HepG2 (cell line): ENCODE data around the gene MYH9. TPM values are rescaled to one million over a fixed set of nuclear protein-coding genes. Genes with fewer than 3 reads are reported as not detected.

Experiments
- EED ChIP-seq: sonication (generic); formaldehyde crosslinking; IDR thresholded peaks from 2 replicates; pipeline ENCODE4 v1.5.0; 2020; ENCODE audit warnings: mild to moderate bottlenecking, missing genetic modification reagents
- FOXO1 ChIP-seq: sonication (generic); formaldehyde crosslinking; IDR thresholded peaks from 2 replicates; pipeline ENCODE4 v1.4.0; 2020; ENCODE audit warnings: missing genetic modification reagents
- HDAC1 ChIP-seq: sonication (generic); formaldehyde crosslinking; IDR thresholded peaks from 2 replicates; pipeline ENCODE4 v1.5.1; 2020; ENCODE audit warnings: mild to moderate bottlenecking, missing genetic modification reagents
- HES4 ChIP-seq: sonication (generic); formaldehyde crosslinking; IDR thresholded peaks from 2 replicates; pipeline ENCODE4 v1.9.0; 2021; ENCODE audit warnings: mild to moderate bottlenecking, missing genetic modification reagents, borderline replicate concordance
- HIVEP1 ChIP-seq: sonication (generic); formaldehyde crosslinking; IDR thresholded peaks from 2 replicates; pipeline ENCODE4 v1.4.0; 2020; ENCODE audit warnings: mild to moderate bottlenecking, missing genetic modification reagents
- HMG20A ChIP-seq: IDR thresholded peaks from 2 replicates; pipeline ENCODE4 v1.6.1; 2016; ENCODE audit warnings: borderline replicate concordance
- JUN ChIP-seq: sonication (generic); formaldehyde crosslinking; IDR thresholded peaks from 2 replicates; pipeline ENCODE4 v1.4.0; 2020; ENCODE audit warnings: mild to moderate bottlenecking, missing genetic modification reagents
- KAT7 ChIP-seq: IDR thresholded peaks from 2 replicates; pipeline ENCODE4 v1.6.1; 2018; ENCODE audit warnings: borderline replicate concordance, missing compliant biosample characterization
- RFX3 ChIP-seq: IDR thresholded peaks from 2 replicates; pipeline ENCODE4 v1.6.1; 2016; ENCODE audit warnings: missing biosample characterization, missing genetic modification reagents
- RFXAP ChIP-seq: sonication (generic); formaldehyde crosslinking; IDR thresholded peaks from 2 replicates; pipeline ENCODE4 v1.4.0; 2020; ENCODE audit warnings: missing genetic modification reagents, borderline replicate concordance
- SMAD1 ChIP-seq: sonication (generic); formaldehyde crosslinking; IDR thresholded peaks from 2 replicates; pipeline ENCODE4 v1.4.0; 2020; ENCODE audit warnings: missing genetic modification reagents, low read depth, mild to moderate bottlenecking, borderline replicate concordance
- SRY ChIP-seq: sonication (generic); formaldehyde crosslinking; IDR thresholded peaks from 2 replicates; pipeline ENCODE4 v1.8.0; 2022; ENCODE audit warnings: mild to moderate bottlenecking, missing genetic modification reagents
- ZNF101 ChIP-seq: sonication (generic); formaldehyde crosslinking; IDR thresholded peaks from 2 replicates; pipeline ENCODE4 v1.4.0; 2020; ENCODE audit warnings: mild to moderate bottlenecking, low read depth, missing genetic modification reagents, borderline replicate concordance
- ZNF263 ChIP-seq: sonication (generic); formaldehyde crosslinking; IDR thresholded peaks from 2 replicates; pipeline ENCODE4 v1.4.0; 2020; ENCODE audit warnings: missing genetic modification reagents
- ZNF549 ChIP-seq: sonication (generic); formaldehyde crosslinking; IDR thresholded peaks from 2 replicates; pipeline ENCODE4 v1.5.0; 2020; ENCODE audit warnings: missing genetic modification reagents
- ZNF713 ChIP-seq: sonication (generic); formaldehyde crosslinking; IDR thresholded peaks from 2 replicates; pipeline ENCODE4 v1.4.0; 2020; ENCODE audit warnings: mild to moderate bottlenecking, missing genetic modification reagents
- ZNF720 ChIP-seq: sonication (generic); formaldehyde crosslinking; IDR thresholded peaks from 2 replicates; pipeline ENCODE4 v1.4.0; 2020; ENCODE audit warnings: missing genetic modification reagents
- ZNF761 ChIP-seq: sonication (generic); formaldehyde crosslinking; conservative IDR thresholded peaks from 2 replicates; pipeline ENCODE4 v1.4.0; 2020; ENCODE audit warnings: mild to moderate bottlenecking, missing genetic modification reagents
- ZNF773 ChIP-seq: sonication (generic); formaldehyde crosslinking; IDR thresholded peaks from 2 replicates; pipeline ENCODE4 v1.4.0; 2020; ENCODE audit warnings: missing genetic modification reagents, borderline replicate concordance
- ZNF790 ChIP-seq: sonication (generic); formaldehyde crosslinking; IDR thresholded peaks from 2 replicates; pipeline ENCODE4 v1.8.0; 2022; ENCODE audit warnings: missing genetic modification reagents, mild to moderate bottlenecking, borderline replicate concordance
- polyA plus RNA-seq, 8 experiments: library from polyadenylated mRNA; depleted of rRNA in 3 of 8; stranded (reverse) in 7 of 8; unstranded in 1 of 8; fragments of >200 nt; fragmentation: Illumina TruSeq in 4 of 8; extraction: Trizol in 4 of 8; gene quantifications; 2 replicates each; pipeline versions ENCODE4 v1.2.1 to v1.2.3, GENCODE V29; 2011 to 2016; ENCODE audit warnings: low read depth in 4 of 8, missing spikeins in 1 of 8, mixed read lengths in 1 of 8; ENCODE audit not compliant: insufficient read depth in 1 of 8
- total RNA-seq, 5 experiments: library from RNA; depleted of rRNA; stranded (reverse); fragments of >200 nt; fragmentation: Illumina TruSeq; extraction: Trizol; gene quantifications; 2 replicates each; pipeline ENCODE4 v1.2.3, GENCODE V29; 2016; ENCODE audit warnings: low read depth in 1 of 5
- TF ChIP-seq, protein P1 (sequence below), 2 experiments: sonication (generic) in 1 of 2; formaldehyde crosslinking in 1 of 2; IDR thresholded peaks; 2 replicates each; pipeline versions ENCODE4 v1.6.1 to v1.9.0; 2014 to 2022; ENCODE audit warnings: antibody characterized with exemption in 1 of 2, borderline replicate concordance in 1 of 2, inconsistent platforms in 1 of 2, low read depth in 1 of 2, missing genetic modification reagents in 1 of 2
- TF ChIP-seq, protein P2 (sequence below): IDR thresholded peaks from 2 replicates; pipeline ENCODE4 v1.6.1; 2016
- TF ChIP-seq, protein P3 (sequence below): sonication (generic); formaldehyde crosslinking; IDR thresholded peaks from 2 replicates; pipeline ENCODE4 v1.5.0; 2020; ENCODE audit warnings: missing genetic modification reagents
- TF ChIP-seq, protein P4 (sequence below): sonication (generic); formaldehyde crosslinking; conservative IDR thresholded peaks from 2 replicates; pipeline ENCODE4 v1.8.0; 2022; ENCODE audit warnings: mild to moderate bottlenecking, moderate library complexity, missing genetic modification reagents

MYH9 gene
- total and polyA plus RNA-seq, 2 of the 13 experiments (the other 11 are each of a cell fraction or from before 2014, with no cell fraction given): 50.7 to 98.5 TPM

DNA sequence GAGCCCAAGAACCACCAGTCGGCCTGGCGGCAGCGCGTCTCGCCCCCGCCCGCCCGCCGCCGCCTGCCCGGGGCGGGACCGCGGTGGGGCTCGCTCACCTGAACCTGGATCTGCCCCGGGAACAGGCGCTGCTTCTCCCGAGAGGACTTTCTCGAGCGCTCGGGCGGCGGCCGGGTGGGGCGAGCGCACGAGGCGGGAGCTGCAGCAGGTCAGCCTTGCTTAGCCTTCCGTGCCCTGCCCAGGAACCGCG, 133 bp downstream of the MYH9 start (continued):
- TF ChIP-seq, protein P1, sequence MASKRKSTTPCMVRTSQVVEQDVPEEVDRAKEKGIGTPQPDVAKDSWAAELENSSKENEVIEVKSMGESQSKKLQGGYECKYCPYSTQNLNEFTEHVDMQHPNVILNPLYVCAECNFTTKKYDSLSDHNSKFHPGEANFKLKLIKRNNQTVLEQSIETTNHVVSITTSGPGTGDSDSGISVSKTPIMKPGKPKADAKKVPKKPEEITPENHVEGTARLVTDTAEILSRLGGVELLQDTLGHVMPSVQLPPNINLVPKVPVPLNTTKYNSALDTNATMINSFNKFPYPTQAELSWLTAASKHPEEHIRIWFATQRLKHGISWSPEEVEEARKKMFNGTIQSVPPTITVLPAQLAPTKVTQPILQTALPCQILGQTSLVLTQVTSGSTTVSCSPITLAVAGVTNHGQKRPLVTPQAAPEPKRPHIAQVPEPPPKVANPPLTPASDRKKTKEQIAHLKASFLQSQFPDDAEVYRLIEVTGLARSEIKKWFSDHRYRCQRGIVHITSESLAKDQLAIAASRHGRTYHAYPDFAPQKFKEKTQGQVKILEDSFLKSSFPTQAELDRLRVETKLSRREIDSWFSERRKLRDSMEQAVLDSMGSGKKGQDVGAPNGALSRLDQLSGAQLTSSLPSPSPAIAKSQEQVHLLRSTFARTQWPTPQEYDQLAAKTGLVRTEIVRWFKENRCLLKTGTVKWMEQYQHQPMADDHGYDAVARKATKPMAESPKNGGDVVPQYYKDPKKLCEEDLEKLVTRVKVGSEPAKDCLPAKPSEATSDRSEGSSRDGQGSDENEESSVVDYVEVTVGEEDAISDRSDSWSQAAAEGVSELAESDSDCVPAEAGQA (IDR thresholded peaks at IDR 0.05; ENCODE audit: low read depth): no peak
- TF ChIP-seq, protein P1 (CRISPR knock-in tag; IDR thresholded peaks at IDR 0.05; ENCODE audit: borderline replicate concordance): no peak
- TF ChIP-seq EED (CRISPR knock-in tag): no peak
- TF ChIP-seq HDAC1: 0 out of 2 replicates have a peak, but pooled peaks have one; percentile 30
- TF ChIP-seq ZNF720 (CRISPR knock-in tag): no peak
- no peak for TF ChIP-seq ZNF713 (CRISPR knock-in tag)
- TF ChIP-seq JUN (CRISPR knock-in tag): no peak
- TF ChIP-seq RFXAP (CRISPR knock-in tag): peak; percentile 56; the same call in 1 of the 2 replicates
- TF ChIP-seq, protein P2, sequence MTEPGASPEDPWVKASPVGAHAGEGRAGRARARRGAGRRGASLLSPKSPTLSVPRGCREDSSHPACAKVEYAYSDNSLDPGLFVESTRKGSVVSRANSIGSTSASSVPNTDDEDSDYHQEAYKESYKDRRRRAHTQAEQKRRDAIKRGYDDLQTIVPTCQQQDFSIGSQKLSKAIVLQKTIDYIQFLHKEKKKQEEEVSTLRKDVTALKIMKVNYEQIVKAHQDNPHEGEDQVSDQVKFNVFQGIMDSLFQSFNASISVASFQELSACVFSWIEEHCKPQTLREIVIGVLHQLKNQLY (CRISPR knock-in tag): no peak
- no peak for TF ChIP-seq ZNF263 (CRISPR knock-in tag)
- TF ChIP-seq HMG20A: no peak
- no peak for TF ChIP-seq ZNF101
- no peak for TF ChIP-seq HIVEP1 (CRISPR knock-in tag)
- TF ChIP-seq RFX3 (CRISPR knock-in tag): no peak
- TF ChIP-seq, protein P3, sequence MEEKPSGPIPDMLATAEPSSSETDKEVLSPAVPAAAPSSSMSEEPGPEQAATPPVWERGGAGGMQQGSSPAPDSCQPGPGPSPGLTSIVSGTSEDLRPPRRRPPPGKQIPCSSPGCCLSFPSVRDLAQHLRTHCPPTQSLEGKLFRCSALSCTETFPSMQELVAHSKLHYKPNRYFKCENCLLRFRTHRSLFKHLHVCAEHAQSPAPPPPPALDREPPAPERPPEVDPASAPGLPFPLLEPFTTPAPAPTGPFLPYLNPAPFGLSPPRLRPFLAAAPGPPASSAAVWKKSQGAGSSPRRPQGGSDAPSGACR: no peak
- TF ChIP-seq ZNF549: no peak
- no peak for TF ChIP-seq SMAD1 (CRISPR knock-in tag)
- TF ChIP-seq SRY: no peak
- TF ChIP-seq, protein P4, sequence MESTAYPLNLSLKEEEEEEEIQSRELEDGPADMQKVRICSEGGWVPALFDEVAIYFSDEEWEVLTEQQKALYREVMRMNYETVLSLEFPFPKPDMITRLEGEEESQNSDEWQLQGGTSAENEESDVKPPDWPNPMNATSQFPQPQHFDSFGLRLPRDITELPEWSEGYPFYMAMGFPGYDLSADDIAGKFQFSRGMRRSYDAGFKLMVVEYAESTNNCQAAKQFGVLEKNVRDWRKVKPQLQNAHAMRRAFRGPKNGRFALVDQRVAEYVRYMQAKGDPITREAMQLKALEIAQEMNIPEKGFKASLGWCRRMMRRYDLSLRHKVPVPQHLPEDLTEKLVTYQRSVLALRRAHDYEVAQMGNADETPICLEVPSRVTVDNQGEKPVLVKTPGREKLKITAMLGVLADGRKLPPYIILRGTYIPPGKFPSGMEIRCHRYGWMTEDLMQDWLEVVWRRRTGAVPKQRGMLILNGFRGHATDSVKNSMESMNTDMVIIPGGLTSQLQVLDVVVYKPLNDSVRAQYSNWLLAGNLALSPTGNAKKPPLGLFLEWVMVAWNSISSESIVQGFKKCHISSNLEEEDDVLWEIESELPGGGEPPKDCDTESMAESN (CRISPR knock-in tag): no peak
- no peak for TF ChIP-seq FOXO1 (CRISPR knock-in tag)
- no peak for TF ChIP-seq ZNF761 (CRISPR knock-in tag)
- TF ChIP-seq KAT7 (CRISPR knock-in tag): no peak
- TF ChIP-seq HES4 (CRISPR knock-in tag): peak; percentile 82
- no peak for TF ChIP-seq ZNF773 (CRISPR knock-in tag)
- no peak for TF ChIP-seq ZNF790
